ENCODE data around the gene EPHB1. TPM values are rescaled to one million over a fixed set of nuclear protein-coding genes. Genes with fewer than 3 reads are reported as not detected.

EPHB1 gene
- total RNA-seq (2022; extraction: Qiagen RNA extraction), result 0.05 to 0.09 TPM (median 0.06 TPM) in 4 of 5 replicates, not detected in the other

GRCh38 chr3:134794950-134795745, at the start of gene EPHB1:
EPHB1 (plus strand) TSS chr3:134795260.

Other genes with a start within 250 kb of the EPHB1 start
- 0.08 to 0.20 TPM (median 0.13 TPM) in 5 replicates for gene KY, start 144.2 kb upstream of the EPHB1 start, total RNA-seq (2022; extraction: Qiagen RNA extraction)

All from A549 treated with Hydrocortisone at 1 μM for 4 hours (cell line).